Uterus (tissue), 4 donors: ENCODE results near the gene LRP1B. TPM values are rescaled to one million over a fixed set of nuclear protein-coding genes. Genes with fewer than 3 reads are reported as not detected.
"Not testable (repeated sequence)": the region's sequence is repeated elsewhere in the genome, so short reads cannot be mapped to it uniquely, and the experiment has no call there.

ENCODE experiments used
- DNase-seq, 2 donors: peaks; one replicate each; pipeline ENCODE4 v3.0.0-alpha.2; 2019 to 2020
- H3K27ac ChIP-seq, 2 donors: fragments of 200-600 bp; sonication (generic); 1 replicate in 1 of 2; 2 replicates in 1 of 2; pipeline ENCODE4 v1.5.1; 2016 to 2018
- H3K27me3 ChIP-seq, 2 donors: fragments of 200-600 bp; sonication (generic); one replicate each; pipeline ENCODE4 v1.5.1; 2018 to 2019; ENCODE audit warnings: control low read depth in 1 of 2
- H3K36me3 ChIP-seq, 2 donors: fragments of 200-600 bp; sonication (generic); one replicate each; pipeline ENCODE4 v1.5.1; 2019; ENCODE audit warnings: control low read depth in 1 of 2
- H3K4me1 ChIP-seq, 2 donors: fragments of 200-600 bp; sonication (generic); one replicate each; pipeline ENCODE4 v1.5.1; 2018 to 2019; ENCODE audit warnings: control low read depth in 1 of 2
- H3K4me3 ChIP-seq, 2 donors: fragments of 200-600 bp; sonication (generic); 1 replicate in 1 of 2; 2 replicates in 1 of 2; pipeline ENCODE4 v1.5.1; 2018 to 2019; ENCODE audit warnings: mild to moderate bottlenecking in 1 of 2
- H3K9me3 ChIP-seq, 2 donors: fragments of 200-600 bp; sonication (generic); one replicate each; pipeline ENCODE4 v1.5.1; 2019; ENCODE audit warnings: control low read depth in 1 of 2
- POLR2A ChIP-seq, 2 donors: fragments of 450-650 bp; IDR thresholded peaks; one replicate each; pipeline ENCODE4 v1.6.1; 2016; ENCODE audit warnings: antibody characterized with exemption in 2 of 2, mild to moderate bottlenecking in 1 of 2, moderate library complexity in 1 of 2
- intact Hi-C: fragments of 100-400 bp; cut with DNase I; formaldehyde crosslinking; loops from one replicate; pipeline ENCODE4 v1.15.1; 2023; ENCODE audit warnings: low total_unique reads
- total RNA-seq, 4 donors: library from RNA; depleted of rRNA in 3 of 4; stranded (reverse); fragments of >200 nt in 3 of 4; gene quantifications; one replicate each; pipeline versions ENCODE4 v1.1.0 to v1.2.4, GENCODE V29; 2014 to 2023
- TF ChIP-seq, protein P1 (sequence below), 4 experiments: fragments of 200-600 bp in 2 of 4; fragments of 450-650 bp in 2 of 4; sonication (generic) in 2 of 4; IDR thresholded peaks; one replicate each; pipeline ENCODE4 v1.5.1; 2016 to 2019; ENCODE audit warnings: antibody characterized with exemption in 4 of 4, mild to moderate bottlenecking in 2 of 4, moderate library complexity in 1 of 4
- donor health status: DM: yes; HTN: yes; CAD: no.

Gene LRP1B
- total RNA-seq, 4 donors from 2014 or later = 0.29 to 7.3 (median 0.79) TPM; not detected in 1

DNA sequence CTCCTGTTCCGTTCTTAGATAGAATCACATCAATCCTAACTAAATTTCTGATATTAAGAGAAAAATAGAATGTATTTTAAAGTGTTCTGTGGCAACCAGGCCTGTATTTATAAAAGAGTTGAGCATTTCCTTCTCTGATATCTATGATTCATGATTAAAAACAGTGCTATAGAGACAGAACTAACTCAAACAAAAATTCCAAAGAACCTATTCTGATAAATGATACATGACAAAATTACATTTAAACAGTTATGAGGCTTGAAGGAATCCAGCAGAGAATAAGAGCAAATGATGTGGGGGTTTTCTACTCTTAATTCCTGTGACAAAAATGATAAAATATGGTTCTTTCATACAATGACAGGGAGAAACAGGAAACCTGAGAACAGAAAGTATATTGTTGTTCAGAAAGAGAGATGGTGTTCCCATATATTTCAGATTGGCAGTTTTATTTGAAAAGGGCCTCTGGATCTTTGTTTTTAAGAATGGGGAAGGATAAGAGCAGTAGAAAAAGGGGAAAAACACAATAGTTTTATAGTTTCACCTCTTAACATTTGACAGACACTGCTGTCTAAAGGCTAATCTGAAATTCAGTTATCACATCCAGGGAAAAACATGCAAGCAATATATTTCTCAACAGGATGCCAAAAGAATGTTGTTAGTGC lies 944.3 kb downstream of the LRP1B start:
- no peaks in the 10 kb centered on the region for H3K27me3 ChIP-seq

DNA sequence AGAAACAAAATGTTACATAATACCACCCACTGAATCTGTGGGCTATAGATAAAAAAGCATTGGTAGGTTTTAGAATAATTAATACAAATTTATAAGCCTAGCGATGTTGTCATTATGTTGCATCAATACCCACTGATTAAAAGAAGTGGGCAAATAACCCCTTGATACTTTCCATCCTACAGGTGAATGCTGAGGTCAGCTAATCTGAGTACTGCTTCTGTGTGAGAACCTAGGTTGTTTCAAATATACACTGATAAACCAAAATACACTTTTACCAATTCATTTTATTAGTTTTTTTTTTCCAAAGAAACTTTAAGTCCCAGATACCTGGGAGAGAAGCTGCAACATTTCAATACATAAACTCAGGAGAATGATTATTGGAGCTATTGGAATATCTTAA lies 948.6 kb downstream of the LRP1B start:
- H3K4me3 ChIP-seq = no peak overlapping the region
- no peaks in the 10 kb centered on the region for H3K9me3 ChIP-seq
- no peaks in the 10 kb centered on the region for H3K27me3 ChIP-seq
- TF ChIP-seq, protein P1, sequence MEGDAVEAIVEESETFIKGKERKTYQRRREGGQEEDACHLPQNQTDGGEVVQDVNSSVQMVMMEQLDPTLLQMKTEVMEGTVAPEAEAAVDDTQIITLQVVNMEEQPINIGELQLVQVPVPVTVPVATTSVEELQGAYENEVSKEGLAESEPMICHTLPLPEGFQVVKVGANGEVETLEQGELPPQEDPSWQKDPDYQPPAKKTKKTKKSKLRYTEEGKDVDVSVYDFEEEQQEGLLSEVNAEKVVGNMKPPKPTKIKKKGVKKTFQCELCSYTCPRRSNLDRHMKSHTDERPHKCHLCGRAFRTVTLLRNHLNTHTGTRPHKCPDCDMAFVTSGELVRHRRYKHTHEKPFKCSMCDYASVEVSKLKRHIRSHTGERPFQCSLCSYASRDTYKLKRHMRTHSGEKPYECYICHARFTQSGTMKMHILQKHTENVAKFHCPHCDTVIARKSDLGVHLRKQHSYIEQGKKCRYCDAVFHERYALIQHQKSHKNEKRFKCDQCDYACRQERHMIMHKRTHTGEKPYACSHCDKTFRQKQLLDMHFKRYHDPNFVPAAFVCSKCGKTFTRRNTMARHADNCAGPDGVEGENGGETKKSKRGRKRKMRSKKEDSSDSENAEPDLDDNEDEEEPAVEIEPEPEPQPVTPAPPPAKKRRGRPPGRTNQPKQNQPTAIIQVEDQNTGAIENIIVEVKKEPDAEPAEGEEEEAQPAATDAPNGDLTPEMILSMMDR (IDR thresholded peaks at IDR 0.05) = no peak
- no peak for TF ChIP-seq POLR2A (IDR thresholded peaks at IDR 0.05)
- no peaks in the 10 kb centered on the region for H3K36me3 ChIP-seq
- H3K27ac ChIP-seq = no peak overlapping the region
- H3K4me1 ChIP-seq = no peaks in the 10 kb centered on the region
- intact Hi-C loops = no loop called here
- no peak for DNase-seq

More for the DNA sequence above, 944.3 kb downstream of the LRP1B start:
- Histone ChIP-seq H3K4me1 (no peaks in the 10 kb centered on the region), H3K9me3 (no peaks in the 10 kb centered on the region), H3K4me3 (no peak overlapping the region), H3K27ac (no peak overlapping the region), H3K36me3 (no peaks in the 10 kb centered on the region)
- TF ChIP-seq, protein P1 (IDR thresholded peaks at IDR 0.05) = no peak
- no peak for TF ChIP-seq POLR2A (IDR thresholded peaks at IDR 0.05)
- intact Hi-C loops = no loop called here
- no peak for DNase-seq

DNA sequence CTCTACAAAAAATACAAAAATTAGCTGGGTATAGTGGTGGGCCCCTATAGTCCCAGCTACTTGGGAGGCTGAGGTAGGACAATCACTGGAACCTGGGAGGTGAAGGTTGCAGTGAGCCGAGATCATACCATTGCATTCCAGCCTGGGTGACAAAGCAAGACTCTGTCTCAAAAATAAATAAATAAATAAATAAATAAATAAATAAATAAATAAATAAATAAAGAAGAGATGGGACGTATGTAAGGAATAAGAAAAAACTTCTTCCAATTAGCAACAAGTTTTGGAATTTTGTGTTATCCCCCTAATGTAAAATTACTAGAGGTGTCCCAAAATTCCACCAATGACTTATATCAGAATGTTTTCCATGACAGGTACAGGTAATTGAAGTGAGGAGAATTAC lies 961.7 kb downstream of the LRP1B start:
- intact Hi-C loops, H3K4me1 ChIP-seq, H3K9me3 ChIP-seq, H3K36me3 ChIP-seq, H3K27me3 ChIP-seq, H3K4me3 ChIP-seq, H3K27ac ChIP-seq, DNase-seq: not testable (repeated sequence)

DNA sequence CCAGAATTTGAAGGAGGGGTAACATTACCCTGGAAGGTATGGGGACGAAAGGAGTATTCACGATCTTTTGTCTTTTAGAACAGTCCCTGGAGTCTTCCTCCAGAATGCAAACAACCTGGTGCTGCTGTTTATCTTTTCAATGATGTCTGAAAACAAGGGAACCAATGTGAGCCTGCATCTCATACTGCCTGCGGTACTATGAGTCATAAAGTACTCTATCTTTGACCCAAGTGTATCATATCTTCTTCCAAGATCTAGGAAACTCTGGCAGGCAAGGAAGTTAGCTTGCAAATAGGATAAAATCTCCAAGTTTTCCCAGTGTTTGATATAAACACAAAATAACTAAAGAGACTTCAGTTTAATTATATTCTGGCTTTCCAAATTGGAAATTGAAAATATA lies 968.5 kb downstream of the LRP1B start:
- Histone ChIP-seq H3K9me3 (no peaks in the 10 kb centered on the region), H3K27ac (no peak overlapping the region), H3K4me1 (no peaks in the 10 kb centered on the region), H3K36me3 (no peaks in the 10 kb centered on the region), H3K4me3 (no peak overlapping the region), H3K27me3 (no peaks in the 10 kb centered on the region)
- DNase-seq = no peak
- TF ChIP-seq, protein P1 (IDR thresholded peaks at IDR 0.05) = no peak
- no peak for TF ChIP-seq POLR2A (IDR thresholded peaks at IDR 0.05)
- intact Hi-C loops = no loop called here

DNA sequence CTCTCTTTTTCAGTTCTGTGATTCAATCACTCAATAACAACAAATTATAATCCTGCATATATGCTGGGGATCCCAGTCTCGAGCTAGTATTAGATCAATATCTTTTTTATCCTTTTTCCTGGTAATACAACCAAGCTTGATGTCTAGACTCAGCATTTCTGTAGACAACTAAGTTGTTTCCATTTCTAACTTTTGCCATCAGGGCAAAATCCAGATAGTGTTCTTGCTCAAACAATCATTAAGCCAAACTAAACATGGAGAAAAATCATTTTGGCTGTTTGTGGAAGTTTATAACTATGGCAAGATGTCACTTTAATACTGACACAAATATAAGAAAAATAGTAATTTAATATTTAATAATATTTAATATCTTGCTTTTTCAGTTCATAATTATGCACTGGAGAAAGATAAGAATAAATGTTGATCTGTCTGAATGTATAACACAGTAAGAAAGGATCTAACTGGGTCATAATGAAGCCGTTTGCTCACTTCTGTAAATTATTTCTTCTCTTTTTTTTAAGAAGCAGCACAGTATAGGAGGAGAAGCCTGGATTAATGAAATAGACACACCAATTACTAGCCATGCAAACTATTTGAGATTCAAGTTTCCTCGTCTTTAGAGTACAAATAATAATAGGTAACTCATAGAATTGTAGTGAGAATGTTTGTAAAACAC lies 979.1 kb downstream of the LRP1B start:
- H3K36me3 ChIP-seq = no peaks in the 10 kb centered on the region
- no peak overlapping the region for H3K4me3 ChIP-seq
- H3K9me3 ChIP-seq = no peaks in the 10 kb centered on the region
- H3K4me1 ChIP-seq = no peaks in the 10 kb centered on the region
- H3K27ac ChIP-seq = no peak overlapping the region
- no peak for DNase-seq
- intact Hi-C loops = no loop called here
- TF ChIP-seq, protein P1 (IDR thresholded peaks at IDR 0.05) = no peak
- no peak for TF ChIP-seq POLR2A (IDR thresholded peaks at IDR 0.05)
- H3K27me3 ChIP-seq = no peaks in the 10 kb centered on the region
